ENCODE measurements around the gene GLCCI1.

DNA sequence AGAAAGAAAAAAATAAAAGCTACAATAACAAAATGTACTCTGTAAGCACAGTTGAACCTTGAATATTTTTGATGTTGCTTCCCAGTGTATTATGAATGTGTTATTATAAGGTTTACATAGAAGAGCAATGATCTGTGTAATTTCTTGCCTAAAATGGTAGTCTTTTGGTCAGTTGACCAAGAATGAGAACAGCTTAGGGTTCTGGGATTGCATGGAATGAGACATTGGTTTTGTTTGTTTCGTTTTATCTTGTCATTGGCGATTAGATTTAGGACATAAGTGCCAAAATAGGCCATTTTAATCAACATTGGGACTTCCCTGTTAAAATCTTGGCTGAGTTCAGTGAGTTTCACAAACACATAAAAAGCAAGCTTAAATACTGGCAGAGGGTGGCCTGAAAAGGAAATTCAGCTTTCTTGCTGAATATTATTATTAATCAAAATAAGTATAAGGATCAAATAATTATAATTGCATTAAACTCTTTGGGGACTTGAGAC, 49.1 kb upstream of the GLCCI1 start:
- no peak for TF ChIP-seq CREB1 (IDR thresholded peaks at IDR 0.05)
- no peak for TF ChIP-seq CREB1 (CRISPR knock-in tag; IDR thresholded peaks at IDR 0.05)
- TF ChIP-seq ZFP1 (CRISPR knock-in tag; IDR thresholded peaks at IDR 0.05): no peak
- no peak for TF ChIP-seq SIN3A (IDR thresholded peaks at IDR 0.05; ENCODE audit: borderline replicate concordance, low read depth, low read length)
- TF ChIP-seq SP2 (CRISPR knock-in tag; IDR thresholded peaks at IDR 0.05): no peak
- TF ChIP-seq NR2C2 (CRISPR knock-in tag; IDR thresholded peaks at IDR 0.05; ENCODE audit: borderline replicate concordance): no peak
- TF ChIP-seq TGIF2 (CRISPR knock-in tag; IDR thresholded peaks at IDR 0.05): no peak
- no peak for TF ChIP-seq CTCF (CRISPR knock-in tag; IDR thresholded peaks at IDR 0.05)
- TF ChIP-seq, protein P1, sequence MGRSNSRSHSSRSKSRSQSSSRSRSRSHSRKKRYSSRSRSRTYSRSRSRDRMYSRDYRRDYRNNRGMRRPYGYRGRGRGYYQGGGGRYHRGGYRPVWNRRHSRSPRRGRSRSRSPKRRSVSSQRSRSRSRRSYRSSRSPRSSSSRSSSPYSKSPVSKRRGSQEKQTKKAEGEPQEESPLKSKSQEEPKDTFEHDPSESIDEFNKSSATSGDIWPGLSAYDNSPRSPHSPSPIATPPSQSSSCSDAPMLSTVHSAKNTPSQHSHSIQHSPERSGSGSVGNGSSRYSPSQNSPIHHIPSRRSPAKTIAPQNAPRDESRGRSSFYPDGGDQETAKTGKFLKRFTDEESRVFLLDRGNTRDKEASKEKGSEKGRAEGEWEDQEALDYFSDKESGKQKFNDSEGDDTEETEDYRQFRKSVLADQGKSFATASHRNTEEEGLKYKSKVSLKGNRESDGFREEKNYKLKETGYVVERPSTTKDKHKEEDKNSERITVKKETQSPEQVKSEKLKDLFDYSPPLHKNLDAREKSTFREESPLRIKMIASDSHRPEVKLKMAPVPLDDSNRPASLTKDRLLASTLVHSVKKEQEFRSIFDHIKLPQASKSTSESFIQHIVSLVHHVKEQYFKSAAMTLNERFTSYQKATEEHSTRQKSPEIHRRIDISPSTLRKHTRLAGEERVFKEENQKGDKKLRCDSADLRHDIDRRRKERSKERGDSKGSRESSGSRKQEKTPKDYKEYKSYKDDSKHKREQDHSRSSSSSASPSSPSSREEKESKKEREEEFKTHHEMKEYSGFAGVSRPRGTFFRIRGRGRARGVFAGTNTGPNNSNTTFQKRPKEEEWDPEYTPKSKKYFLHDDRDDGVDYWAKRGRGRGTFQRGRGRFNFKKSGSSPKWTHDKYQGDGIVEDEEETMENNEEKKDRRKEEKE (IDR thresholded peaks at IDR 0.05): no peak
- no peak for TF ChIP-seq ZFP36L2 (CRISPR knock-in tag; IDR thresholded peaks at IDR 0.05)
- no peak for TF ChIP-seq ZBTB1 (CRISPR knock-in tag; IDR thresholded peaks at IDR 0.05; ENCODE audit: borderline replicate concordance)
- TF ChIP-seq MAX (IDR thresholded peaks at IDR 0.05): no peak
- no peak for TF ChIP-seq ZBTB2 (CRISPR knock-in tag; IDR thresholded peaks at IDR 0.05; ENCODE audit: low read depth)
- no peak for TF ChIP-seq ESRRA (CRISPR knock-in tag; IDR thresholded peaks at IDR 0.05; ENCODE audit: low read depth)
- no peak for TF ChIP-seq ZBTB7A (CRISPR knock-in tag; IDR thresholded peaks at IDR 0.05)
